K562 (cell line): ENCODE data around the gene SHISAL2A. TPM values are rescaled to one million over a fixed set of nuclear protein-coding genes. Genes with fewer than 3 reads are reported as not detected.

Source experiments
- ATAC-seq: fragments of 200-7000 bp; cut with Tn5 transposase; 3 replicates; pipeline ENCODE4 v1.9.1; 2020; ENCODE audit warnings: moderate library complexity
- BruUV-seq: library from RNA; stranded (reverse); fragments of 400-500 nt; replicated peaks from 2 replicates; lab custom pipeline; 2021; lab: Mats Ljungman, UMichigan
- CTCF ChIA-PET: fragments of 300-600 bp; formaldehyde crosslinking; extraction: SDS; loops from one replicate; lab custom pipeline; 2021; ENCODE audit warnings: low intra/inter-chr PET ratio; lab: Yijun Ruan, JAX
- POLR2A ChIA-PET: fragments of 300-600, 350-650 bp; sonication (Branson Sonifier 250); formaldehyde crosslinking; extraction: SDS; loops from one replicate; lab custom pipeline; 2021; ENCODE audit warnings: antibody characterized with exemption, inconsistent platforms; lab: Yijun Ruan, JAX
- DNase-seq, 4 experiments: peaks; one replicate each; pipeline versions ENCODE4 v3.0.0 to v3.0.0-alpha.2; 2011 to 2018; ENCODE audit warnings: low spot score in 3 of 4, mixed read lengths in 3 of 4; ENCODE audit errors: extremely low read depth in 1 of 4
- FAIRE-seq: peaks from 2 replicates; lab custom pipeline; 2011; peaks lifted over from hg19 to GRCh38; lab: Jason Lieb, UNC
- H2AFZ ChIP-seq: 2 replicates; pipeline ENCODE4 v1.6.0; 2011; ENCODE audit warnings: low read depth, low read length, control low read depth, inconsistent platforms
- H3K27ac ChIP-seq: fragments of 200-600 bp; 3 replicates; pipeline ENCODE4 v1.8.0; 2011; ENCODE audit warnings: low read depth, mild to moderate bottlenecking, control low read depth, inconsistent platforms, low read length, moderate library complexity, mixed read lengths; ENCODE audit errors: extremely low read depth
- H3K27me3 ChIP-seq, 2 experiments: fragments of 300-600 bp in 1 of 2; 2 replicates in 1 of 2; 3 replicates in 1 of 2; pipeline versions ENCODE4 v1.6.0 to v1.8.0; 2011; ENCODE audit warnings: inconsistent platforms in 2 of 2, low read length in 2 of 2, mild to moderate bottlenecking in 1 of 2, mixed read lengths in 1 of 2, moderate library complexity in 1 of 2; ENCODE audit not compliant: control insufficient read depth in 2 of 2, insufficient read depth in 2 of 2
- H3K36me3 ChIP-seq: fragments of 300-600 bp; 3 replicates; pipeline ENCODE4 v1.8.0; 2011; ENCODE audit warnings: mild to moderate bottlenecking, low read length, inconsistent platforms; ENCODE audit not compliant: control insufficient read depth, insufficient read depth
- H3K4me1 ChIP-seq, 2 experiments: fragments of 200-600 bp in 1 of 2; replicated peaks in 1 of 2; 2 replicates in 1 of 2; 3 replicates in 1 of 2; pipeline versions ENCODE4 v1.5.1 to v1.8.0; 2011; ENCODE audit warnings: inconsistent platforms in 2 of 2, low read length in 2 of 2, mild to moderate bottlenecking in 1 of 2, mixed read lengths in 1 of 2, moderate library complexity in 1 of 2; ENCODE audit not compliant: control insufficient read depth in 2 of 2, insufficient read depth in 2 of 2
- H3K4me2 ChIP-seq: 2 replicates; pipeline ENCODE4 v1.6.1; 2011; ENCODE audit warnings: low read length, control low read depth, inconsistent platforms, mixed read lengths; ENCODE audit not compliant: insufficient read depth
- H3K4me3 ChIP-seq: fragments of 200-600 bp; sonication (generic), shearing (Covaris generic); 2 replicates; pipeline ENCODE4 v1.5.1; 2016; ENCODE audit warnings: control low read depth, inconsistent platforms
- H3K79me2 ChIP-seq: fragments of 200-600 bp; 3 replicates; pipeline ENCODE4 v1.8.0; 2011; ENCODE audit warnings: low read length, inconsistent platforms; ENCODE audit not compliant: control insufficient read depth, insufficient read depth
- H3K9ac ChIP-seq, 2 experiments: 2 replicates each; pipeline versions ENCODE4 v1.6.0 to v1.6.1; 2011; ENCODE audit warnings: low read depth in 2 of 2, low read length in 2 of 2, control low read depth in 1 of 2, inconsistent platforms in 1 of 2, mild to moderate bottlenecking in 1 of 2, mixed read lengths in 1 of 2; ENCODE audit not compliant: insufficient read depth in 1 of 2
- H3K9me1 ChIP-seq: one replicate; pipeline ENCODE4 v1.6.0; 2011; ENCODE audit warnings: inconsistent platforms, mild to moderate bottlenecking, low read length, moderate library complexity; ENCODE audit not compliant: control insufficient read depth, insufficient read depth
- H3K9me3 ChIP-seq: replicated peaks from 2 replicates; pipeline ENCODE4 v1.5.1; 2011; ENCODE audit warnings: low read depth, low read length, inconsistent platforms; ENCODE audit not compliant: control insufficient read depth, insufficient read depth
- H4K20me1 ChIP-seq: replicated peaks from 2 replicates; pipeline ENCODE4 v1.6.1; 2011; ENCODE audit warnings: low read length, inconsistent platforms, mixed read lengths; ENCODE audit not compliant: control insufficient read depth, insufficient read depth
- HMG20B ChIP-seq: fragments of 250-450 bp; sonication (Bioruptor Pico); IDR thresholded peaks from 2 replicates; pipeline ENCODE4 v1.5.0; 2021; ENCODE audit warnings: mild to moderate bottlenecking
- KDM4B ChIP-seq, 2 experiments: fragments of 450-650 bp in 1 of 2; sonication (generic) in 1 of 2; IDR thresholded peaks; 2 replicates each; pipeline ENCODE4 v1.6.1; 2016 to 2017; ENCODE audit warnings: borderline replicate concordance in 2 of 2, antibody characterized with exemption in 1 of 2, low read depth in 1 of 2, mild to moderate bottlenecking in 1 of 2
- NFATC3 ChIP-seq: fragments of 450-650 bp; IDR thresholded peaks from 2 replicates; pipeline ENCODE4 v1.6.1; 2017; ENCODE audit warnings: mild to moderate bottlenecking
- SRSF9 ChIP-seq: fragments of 200-400 bp; formaldehyde crosslinking; IDR thresholded peaks from 2 replicates; pipeline ENCODE4 v1.6.1; 2017; ENCODE audit warnings: low read depth, low read length, borderline replicate concordance
- ZNF696 ChIP-seq: fragments of 250-450 bp; sonication (Bioruptor Pico); conservative IDR thresholded peaks from 2 replicates; pipeline ENCODE4 v1.4.0; 2020; ENCODE audit warnings: mild to moderate bottlenecking, moderate library complexity
- WGBS: fragments of 100-300 bp; shearing (Covaris generic); methylation state at CpG from one replicate; pipeline ENCODE4 v1.1.6; 2016; ENCODE audit warnings: low coverage, mixed read lengths; ENCODE audit not compliant: insufficient coverage; ENCODE audit errors: missing lambda C conversion rate; 5-methylcytosine and 5-hydroxymethylcytosine counted together
- in situ Hi-C: fragments of 300-500 bp; cut with MboI; formaldehyde crosslinking; loops from 4 replicates; pipeline ENCODE4 v1.15.0; 2018; ENCODE audit warnings: inconsistent platforms, mixed read lengths
- intact Hi-C: fragments of 100-400 bp; cut with micrococcal nuclease; formaldehyde crosslinking; loops from 2 replicates; pipeline ENCODE4 v1.14.2; 2022
- polyA plus RNA-seq, 8 experiments: library from polyadenylated mRNA; depleted of rRNA in 4 of 8; stranded (reverse) in 5 of 8; unstranded in 3 of 8; fragments of >200 nt; fragmentation: Nextera tagmentation in 2 of 8; fragmentation: Illumina TruSeq in 1 of 8; extraction: Ambion mirVana in 2 of 8; extraction: Trizol in 1 of 8; gene quantifications; 2 replicates each; pipeline versions ENCODE4 v1.2.1 to v1.2.3, GENCODE V29; 2011 to 2014; ENCODE audit warnings: inconsistent platforms in 1 of 8, missing spikeins in 1 of 8
- total RNA-seq, 7 experiments: library from RNA; depleted of rRNA in 6 of 7; stranded (reverse); fragments of >200 nt in 6 of 7; fragmentation: Illumina TruSeq in 2 of 7; extraction: Trizol in 2 of 7; gene quantifications; 2 replicates each; pipeline versions ENCODE4 v1.2.1 to v1.2.3, GENCODE V29; 2011 to 2021; ENCODE audit warnings: low replicate concordance in 1 of 7

Gene SHISAL2A
- total and polyA plus RNA-seq, 9 of the 15 experiments (the other 6 are each of a cell fraction or from before 2014, with no cell fraction given) = 0.11 TPM; not detected in 8

- no peak for TF ChIP-seq ZNF696 (CRISPR knock-in tag)
These were observed 26.4 kb downstream of the SHISAL2A start (continued) for GRCh38 chr1:52659356-52659755.

DNA sequence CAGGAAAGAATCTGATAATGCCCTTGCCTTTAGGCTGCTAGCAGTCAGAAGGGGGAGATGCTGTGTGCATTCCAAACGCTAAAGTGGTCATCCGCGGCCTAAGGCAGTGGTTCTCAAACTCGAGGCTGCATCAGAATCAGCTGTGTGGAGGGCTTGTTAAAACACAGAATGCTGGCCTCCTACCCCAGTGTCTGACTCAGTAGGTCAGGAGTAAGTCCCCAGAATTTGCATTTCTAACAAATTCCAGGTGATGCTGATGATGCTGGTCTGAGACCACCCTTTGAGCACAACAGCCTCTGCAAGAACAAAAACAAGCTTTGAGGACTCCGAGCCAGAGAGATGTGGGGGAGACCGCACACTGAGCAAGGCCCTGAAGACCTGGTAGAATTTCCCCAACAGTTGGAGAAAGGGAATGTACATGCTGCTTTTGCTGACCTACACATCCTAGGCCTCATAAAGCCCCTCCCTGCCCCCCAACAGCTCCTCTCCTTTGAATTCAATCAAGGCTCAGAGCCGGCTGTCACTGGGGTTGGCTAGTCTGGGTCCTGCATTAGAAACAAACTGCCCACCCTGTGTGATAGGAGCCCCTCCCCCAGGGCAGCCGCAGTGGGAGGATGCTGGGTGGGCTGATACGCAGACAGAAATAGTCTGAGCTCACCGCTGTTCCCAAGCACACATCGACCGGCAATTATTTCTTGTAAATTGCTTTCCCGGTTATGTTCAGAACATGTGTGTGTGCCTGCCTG lies 27.1 kb downstream of the SHISAL2A start:
- BruUV-seq = no TSS peak
- ChIA-PET CTCF (no interaction called here), POLR2A (interaction anchor here (0.9 to 3.1 kb wide), 8 partner anchors 8 to 538 kb away, joined by 3 to 12 read pairs (median 4); no protein-coding TSS in a partner anchor)
- H2AFZ ChIP-seq = no peak overlapping the region
- in situ Hi-C loops (no loop called here), intact Hi-C loops (no loop called here)
- 48% methylated on average over 13 of the region's 13 CpGs for WGBS
- H4K20me1 ChIP-seq = no peaks in the 10 kb centered on the region
- H3K9me3 ChIP-seq = no peaks in the 10 kb centered on the region
- no peaks in the 10 kb centered on the region for H3K9me1 ChIP-seq
- no peak for ATAC-seq
- no peak overlapping the region for H3K27ac ChIP-seq
- H3K4me2 ChIP-seq = no peak overlapping the region
- no peak for TF ChIP-seq SRSF9
- TF ChIP-seq HMG20B (CRISPR knock-in tag) = no peak
- no peak for TF ChIP-seq NFATC3
- no peak for TF ChIP-seq KDM4B (IDR thresholded peaks at IDR 0.05; ENCODE audit: borderline replicate concordance in 2 of 2, low read depth in 1 of 2)
- H3K4me1 ChIP-seq = peaks cover 2% of the 10 kb centered on the region in 2 experiments; a peak in 3 of 5 replicates
- FAIRE-seq = no peak
- no peak for DNase-seq
- H3K79me2 ChIP-seq = no peaks in the 10 kb centered on the region
- H3K9ac ChIP-seq = no peak overlapping the region
- no peaks in the 10 kb centered on the region for H3K27me3 ChIP-seq
- no peak overlapping the region for H3K4me3 ChIP-seq
- H3K36me3 ChIP-seq = no peaks in the 10 kb centered on the region
